IMR-90 (cell line): ENCODE results near the gene SH3BP5. TPM values are rescaled to one million over a fixed set of nuclear protein-coding genes. Genes with fewer than 3 reads are reported as not detected.
A peak's percentile ranks its signal among the peaks of the same experiment; 100 is the strongest.

Source experiments
- ATAC-seq: fragments of 200-7000 bp; cut with Tn5 transposase; 2 replicates; pipeline ENCODE4 v1.9.1; 2020; ENCODE audit warnings: low read depth, mild to moderate bottlenecking, moderate library complexity
- BruUV-seq: library from RNA; stranded (reverse); fragments of 400-500 nt; replicated peaks from 2 replicates; lab custom pipeline; 2021; lab: Mats Ljungman, UMichigan
- CTCF ChIA-PET: fragments of 300-600 bp; formaldehyde crosslinking; extraction: SDS; loops from one replicate; lab custom pipeline; 2021; ENCODE audit warnings: antibody characterized with exemption; lab: Yijun Ruan, JAX
- POLR2A ChIA-PET: fragments of 300-600 bp; sonication (Branson Sonifier 250); formaldehyde crosslinking; loops from one replicate; lab custom pipeline; 2022; ENCODE audit warnings: antibody characterized with exemption; ENCODE audit not compliant: unreplicated experiment; lab: Charles Lee
- DNase-seq: peaks from one replicate; pipeline ENCODE4 v3.0.0; 2013
- H2AFZ ChIP-seq: replicated peaks from 2 replicates; pipeline ENCODE3; 2013; ENCODE audit warnings: low read length, mild to moderate bottlenecking; ENCODE audit not compliant: poor library complexity
- H2AK5ac ChIP-seq: 2 replicates; pipeline ENCODE4 v1.6.1; 2013; ENCODE audit warnings: low read depth, low read length, inconsistent platforms
- H2AK9ac ChIP-seq: replicated peaks from 2 replicates; pipeline ENCODE3; 2013; ENCODE audit warnings: mild to moderate bottlenecking, low read depth, low read length, moderate library complexity; ENCODE audit not compliant: poor library complexity
- H2BK120ac ChIP-seq: 2 replicates; pipeline ENCODE4 v1.6.1; 2013; ENCODE audit warnings: low read depth, low read length, inconsistent platforms
- H2BK15ac ChIP-seq: 3 replicates; pipeline ENCODE4 v1.6.1; 2013; ENCODE audit warnings: low read depth, low read length, inconsistent platforms
- H2BK20ac ChIP-seq: 2 replicates; pipeline ENCODE4 v1.6.1; 2013; ENCODE audit warnings: low read depth, mild to moderate bottlenecking, inconsistent platforms, low read length, moderate library complexity
- H2BK5ac ChIP-seq: 2 replicates; pipeline ENCODE4 v1.6.1; 2013; ENCODE audit warnings: mild to moderate bottlenecking, low read depth, low read length, inconsistent platforms; ENCODE audit not compliant: poor library complexity, severe bottlenecking
- H3K14ac ChIP-seq: replicated peaks from 2 replicates; pipeline ENCODE4 v1.6.1; 2013; ENCODE audit warnings: low read depth, low read length, inconsistent platforms
- H3K18ac ChIP-seq: 2 replicates; pipeline ENCODE4 v1.6.1; 2013; ENCODE audit warnings: low read depth, low read length, control low read depth
- H3K23ac ChIP-seq: 2 replicates; pipeline ENCODE4 v1.6.1; 2013; ENCODE audit warnings: low read depth, low read length, inconsistent platforms
- H3K27ac ChIP-seq: 2 replicates; pipeline ENCODE4 v1.5.1; 2013; ENCODE audit warnings: mild to moderate bottlenecking, control low read depth, low read length; ENCODE audit not compliant: insufficient read depth
- H3K27me3 ChIP-seq: 2 replicates; pipeline ENCODE4 v1.6.1; 2013; ENCODE audit warnings: low read length; ENCODE audit not compliant: control insufficient read depth, insufficient read depth
- H3K36me3 ChIP-seq: 2 replicates; pipeline ENCODE4 v1.6.1; 2013; ENCODE audit warnings: low read length, mixed read lengths; ENCODE audit not compliant: control insufficient read depth, insufficient read depth
- H3K4ac ChIP-seq: 2 replicates; pipeline ENCODE4 v1.6.1; 2013; ENCODE audit warnings: low read depth, low read length, inconsistent platforms
- H3K4me1 ChIP-seq: 2 replicates; pipeline ENCODE4 v1.6.1; 2013; ENCODE audit warnings: low read length, mixed read lengths; ENCODE audit not compliant: control insufficient read depth, insufficient read depth
- H3K4me2 ChIP-seq: 2 replicates; pipeline ENCODE4 v1.6.1; 2013; ENCODE audit warnings: low read depth, mild to moderate bottlenecking, control low read depth, low read length, moderate library complexity
- H3K4me3 ChIP-seq: 2 replicates; pipeline ENCODE4 v1.5.1; 2013; ENCODE audit warnings: low read depth, mild to moderate bottlenecking, control low read depth, low read length, moderate library complexity; ENCODE audit not compliant: insufficient read depth
- H3K56ac ChIP-seq: 2 replicates; pipeline ENCODE4 v1.6.1; 2013; ENCODE audit warnings: low read length, inconsistent platforms; ENCODE audit not compliant: insufficient read depth; ENCODE audit errors: extremely low read depth
- H3K79me1 ChIP-seq, 2 experiments: 2 replicates each; pipeline ENCODE4 v1.6.1; 2013; ENCODE audit warnings: low read length in 2 of 2, inconsistent platforms in 1 of 2, low read depth in 1 of 2
- H3K9ac ChIP-seq: 2 replicates; pipeline ENCODE4 v1.6.1; 2013; ENCODE audit warnings: low read depth, low read length, control low read depth
- H3K9me1 ChIP-seq: 2 replicates; pipeline ENCODE4 v1.6.1; 2013; ENCODE audit warnings: low read length, inconsistent platforms; ENCODE audit not compliant: insufficient read depth
- H3K9me3 ChIP-seq: 2 replicates; pipeline ENCODE4 v1.6.1; 2013; ENCODE audit warnings: low read length; ENCODE audit not compliant: control insufficient read depth, insufficient read depth
- H4K20me1 ChIP-seq: 2 replicates; pipeline ENCODE4 v1.6.1; 2013; ENCODE audit warnings: low read length, inconsistent platforms; ENCODE audit not compliant: insufficient read depth
- H4K5ac ChIP-seq: 2 replicates; pipeline ENCODE4 v1.6.1; 2013; ENCODE audit warnings: mild to moderate bottlenecking, low read depth, low read length, control low read depth
- H4K8ac ChIP-seq, 2 experiments: 2 replicates each; pipeline ENCODE4 v1.6.1; 2013; ENCODE audit warnings: low read depth in 2 of 2, low read length in 2 of 2, control low read depth in 1 of 2, inconsistent platforms in 1 of 2
- H4K91ac ChIP-seq: 2 replicates; pipeline ENCODE4 v1.6.1; 2013; ENCODE audit warnings: low read depth, low read length, inconsistent platforms; ENCODE audit not compliant: insufficient read depth
- RCOR1 ChIP-seq: IDR thresholded peaks from 2 replicates; pipeline ENCODE4 v1.6.1; 2012; ENCODE audit warnings: mild to moderate bottlenecking, low read length, improper control_type of control experiment; ENCODE audit not compliant: insufficient replicate concordance
- WGBS, 2 experiments: methylation state at CpG; one replicate each; pipeline versions ENCODE4 v1.1.5 to v1.1.7; 2013; ENCODE audit warnings: missing lambda C conversion rate in 2 of 2; ENCODE audit not compliant: insufficient read length in 1 of 2; ENCODE audit errors: extremely low coverage in 2 of 2; 5-methylcytosine and 5-hydroxymethylcytosine counted together
- dilution Hi-C: fragments of 300-500 bp; cut with HindIII; formaldehyde crosslinking; loops from one replicate; pipeline ENCODE4 v1.14.3; 2018; ENCODE audit warnings: low sequenced_read_pairs; ENCODE audit not compliant: unreplicated experiment
- in situ Hi-C: fragments of 300-500 bp; cut with MboI; formaldehyde crosslinking; loops from 3 replicates; pipeline ENCODE4 v1.14.3; 2019; ENCODE audit warnings: low sequenced_read_pairs, inconsistent platforms, mixed read lengths
- intact Hi-C: fragments of 100-400 bp; cut with micrococcal nuclease; formaldehyde crosslinking; loops from 2 replicates; pipeline ENCODE4 v1.10.0; 2022
- polyA plus RNA-seq, 3 experiments: library from polyadenylated mRNA; depleted of rRNA; stranded (reverse); fragments of >200 nt; gene quantifications; 2 replicates each; pipeline ENCODE4 v1.2.3, GENCODE V29; 2012; ENCODE audit warnings: low replicate concordance in 1 of 3
- total RNA-seq: library from RNA; depleted of rRNA; stranded (reverse); fragments of >200 nt; gene quantifications from 2 replicates; pipeline ENCODE4 v1.2.3, GENCODE V29; 2012

Gene SH3BP5
- total and polyA plus RNA-seq, 2 of the 4 experiments (the other 2 are of a cell fraction): 14.0 to 23.5 TPM

DNA sequence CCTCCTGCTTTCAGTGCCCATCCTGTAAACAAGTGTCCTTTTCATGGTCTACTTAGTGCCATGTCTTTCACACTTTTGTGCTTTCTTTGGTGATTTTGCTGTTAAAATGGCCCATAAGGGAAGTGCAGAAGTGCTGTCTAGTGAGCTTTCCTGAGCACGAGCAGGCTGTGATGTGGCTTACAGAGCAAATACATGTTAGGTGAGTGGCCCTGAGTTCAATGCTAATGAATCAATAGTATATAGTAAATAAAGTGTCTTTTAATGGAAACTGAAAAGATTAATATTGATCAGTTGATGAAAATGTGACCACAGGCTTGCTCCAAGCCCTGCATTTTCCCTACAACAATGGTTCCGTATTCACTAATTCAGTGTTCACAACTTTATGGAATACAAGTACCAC is 5.7 kb downstream of the SH3BP5 start:
- no peak overlapping the region for H4K5ac ChIP-seq
- no peak overlapping the region for H2BK20ac ChIP-seq
- H3K27me3 ChIP-seq: no peaks in the 10 kb centered on the region
- ChIA-PET CTCF (no interaction called here), POLR2A (no interaction called here)
- H3K9me1 ChIP-seq: peaks cover 8% of the 10 kb centered on the region
- no peak overlapping the region for H2AK5ac ChIP-seq
- peaks cover 3 to 7% of the 10 kb centered on the region in 2 experiments; a peak in 1 of 4 replicates for H3K79me1 ChIP-seq
- no peak overlapping the region for H3K9ac ChIP-seq
- no peaks in the 10 kb centered on the region for H4K20me1 ChIP-seq
- no peak overlapping the region for H2BK15ac ChIP-seq
- H3K27ac ChIP-seq: no peak overlapping the region
- H2AFZ ChIP-seq: no peak overlapping the region
- peaks cover 25% of the 10 kb centered on the region for H3K4me1 ChIP-seq
- no TSS peak for BruUV-seq
- no peak overlapping the region for H4K91ac ChIP-seq
- H3K9me3 ChIP-seq: no peaks in the 10 kb centered on the region
- ATAC-seq (no peak), DNase-seq (no peak)
- no peak overlapping the region for H3K4ac ChIP-seq
- TF ChIP-seq RCOR1: no peak
- H3K18ac ChIP-seq: no peak overlapping the region
- 0 out of 2 replicates have a peak overlapping the region, but pooled peaks have one; percentile 11 for H3K23ac ChIP-seq
- no CpG with 5 or more reads among the region's 2 CpGs for whole genome bisulfite sequencing, 2 experiments
- dilution Hi-C loops: no loop called here
- no peaks in the 10 kb centered on the region for H3K36me3 ChIP-seq
- H2AK9ac ChIP-seq: no peak overlapping the region
- H3K56ac ChIP-seq: no peak overlapping the region
- H3K4me2 ChIP-seq: no peak overlapping the region
- no peak overlapping the region for H3K14ac ChIP-seq
- no peak overlapping the region for H2BK5ac ChIP-seq
- intact Hi-C loops: no loop called here
- no peak overlapping the region for H4K8ac ChIP-seq
- H2BK120ac ChIP-seq: no peak overlapping the region
- in situ Hi-C loops: no loop called here
- H3K4me3 ChIP-seq: no peak overlapping the region
